ENCODE results near the gene SMIM3. TPM values are rescaled to one million over a fixed set of nuclear protein-coding genes. Genes with fewer than 3 reads are reported as not detected.

SMIM3 gene
- total and polyA plus RNA-seq, 2 of the 8 experiments (the other 6 are each of a cell fraction or from before 2014, with no cell fraction given), result 10.4 to 15.7 TPM

GRCh38 chr5:150836703-150837102 is 58.1 kb downstream of the SMIM3 start:
- peak overlapping the region in 1 of 4 experiments; percentile 18; a peak in 1 of 8 replicates for H3K4me3 ChIP-seq (ENCODE audit: extremely low read depth in 1 of 4, insufficient read depth in 2 of 4, low read depth in 3 of 4, low read length in 4 of 4)
- no peaks in the 10 kb centered on the region for H4K20me1 ChIP-seq (replicated peaks in 1 of 2; ENCODE audit: control insufficient read depth in 1 of 2, insufficient read depth in 2 of 2, low read length in 2 of 2)
- H3K4me1 ChIP-seq (replicated peaks in 1 of 4; ENCODE audit: control insufficient read depth in 3 of 4, insufficient read depth in 4 of 4, low read length in 3 of 4), result peaks cover 0 to 10% (median 3%) of the 10 kb centered on the region in 4 experiments; a peak in 2 of 7 replicates
- no peak overlapping the region for H3K23ac ChIP-seq (ENCODE audit: insufficient read length)
- no peaks in the 10 kb centered on the region for H3K79me1 ChIP-seq (ENCODE audit: low read depth, low read length)
- no peaks in the 10 kb centered on the region for H3K23me2 ChIP-seq (ENCODE audit: low read depth, low read length)
- no peak overlapping the region for H4K8ac ChIP-seq (ENCODE audit: extremely low read depth, insufficient read depth, low read length)
- no peak overlapping the region for H3K14ac ChIP-seq (ENCODE audit: insufficient read length)
- no peak overlapping the region for H2BK5ac ChIP-seq (ENCODE audit: low read depth, low read length)
- ChIA-PET CTCF (ENCODE audit: partially characterized antibody) (interaction anchor here (0.6 to 1.1 kb wide), 4 partner anchors 10 to 275 kb away, joined by 3 to 4 read pairs (median 4); no protein-coding TSS in a partner anchor), POLR2A (ENCODE audit: partially characterized antibody) (interaction anchor here (1.4 kb wide), 1 partner anchor 136 kb away, joined by 3 read pairs; the partner anchor contains the start of gene RBM22)
- no peak overlapping the region for H3K56ac ChIP-seq (replicated peaks; ENCODE audit: insufficient read length, low read depth, low read length)
- no peak overlapping the region for H2AK5ac ChIP-seq (ENCODE audit: low read depth, low read length)
- no peaks in the 10 kb centered on the region for H3K27me3 ChIP-seq (replicated peaks in 1 of 4; ENCODE audit: control insufficient read depth in 3 of 4, extremely low read depth in 1 of 4, insufficient read depth in 3 of 4, low read length in 3 of 4)
- no peak overlapping the region for H2BK15ac ChIP-seq (ENCODE audit: low read length)
- DNase-seq (ENCODE audit: low read depth in 1 of 2, low spot score in 2 of 2), result peak in 1 of 2 experiments; percentile 49
- no peak overlapping the region for H2BK12ac ChIP-seq (ENCODE audit: low read depth, low read length)
- H3K4me2 ChIP-seq (ENCODE audit: insufficient read depth in 1 of 2, low read depth in 2 of 2, low read length in 2 of 2), result peak overlapping the region in 1 of 2 experiments; percentile 41; a peak in 1 of 4 replicates
- H3K27ac ChIP-seq (ENCODE audit: low read depth, low read length), result 0 out of 2 replicates have a peak overlapping the region, but pooled peaks have one; percentile 0
- no peak overlapping the region for H4K91ac ChIP-seq (replicated peaks; ENCODE audit: insufficient read length, low read length)
- H2BK120ac ChIP-seq (replicated peaks; ENCODE audit: low read depth, low read length), result no peak overlapping the region
- no peaks in the 10 kb centered on the region for H3K79me2 ChIP-seq (ENCODE audit: control insufficient read depth in 1 of 2, insufficient read depth in 2 of 2, low read length in 2 of 2)
- peak; percentile 98 for FAIRE-seq
- 15% methylated on average over 3 of the region's 3 CpGs; no CpG with 5 or more reads in 1 of the 2 experiments for WGBS, 2 experiments (ENCODE audit: extremely low coverage in 1 of 2, insufficient coverage in 1 of 2, insufficient read length in 1 of 2, insufficient replicate concordance in 2 of 2, low coverage in 1 of 2, low lambda C conversion rate in 2 of 2, missing lambda C conversion rate in 1 of 2)
- H2AFZ ChIP-seq (ENCODE audit: low read length), result peak overlapping the region; percentile 49; the same call in 1 of the 2 replicates
- no peak overlapping the region for H2BK20ac ChIP-seq (ENCODE audit: low read length)
- no peak overlapping the region for H3K4ac ChIP-seq (replicated peaks; ENCODE audit: insufficient read length, low read depth, low read length)
- H3K9ac ChIP-seq (replicated peaks in 1 of 4; ENCODE audit: extremely low read depth in 1 of 4, low read depth in 3 of 4, low read length in 3 of 4), result no peak overlapping the region
- H3K18ac ChIP-seq (ENCODE audit: extremely low read depth, low read length), result no peak overlapping the region
- no peak overlapping the region for H4K5ac ChIP-seq (ENCODE audit: insufficient read length, low read depth, low read length)
- H3K9me3 ChIP-seq (ENCODE audit: insufficient read depth in 2 of 2, low read depth in 1 of 2, low read length in 1 of 2), result no peaks in the 10 kb centered on the region
- H3K36me3 ChIP-seq (ENCODE audit: control insufficient read depth in 2 of 4, insufficient read depth in 4 of 4, low read length in 3 of 4), result no peaks in the 10 kb centered on the region
- TF ChIP-seq MAFK (IDR thresholded peaks at IDR 0.05; ENCODE audit: low read depth, low read length), result peak; percentile 41; the same call in 1 of the 2 replicates
- TF ChIP-seq TBP (IDR thresholded peaks at IDR 0.05; ENCODE audit: low read depth, low read length), result 0 out of 2 replicates have a peak, but pooled peaks have one; percentile 30
- TF ChIP-seq JUND (IDR thresholded peaks at IDR 0.05; ENCODE audit: low read length), result peak; percentile 91
- TF ChIP-seq SP1 (IDR thresholded peaks at IDR 0.05; ENCODE audit: low read depth, low read length), result peak; percentile 62
- peak in 1 of 2 experiments; percentile 17; a peak in 2 of 4 replicates for TF ChIP-seq RAD21 (IDR thresholded peaks at IDR 0.05 in 1 of 2, conservative IDR thresholded peaks at IDR 0.05 in 1 of 2; ENCODE audit: low read depth in 2 of 2, low read length in 2 of 2)
- no peak for TF ChIP-seq CREB1 (IDR thresholded peaks at IDR 0.05)
- no peak for TF ChIP-seq RFX5 (IDR thresholded peaks at IDR 0.05; ENCODE audit: borderline replicate concordance, low read depth, low read length)
- TF ChIP-seq CTBP2 (IDR thresholded peaks at IDR 0.05; ENCODE audit: borderline replicate concordance, insufficient read depth, insufficient read length, low read length), result no peak
- TF ChIP-seq EP300 (IDR thresholded peaks at IDR 0.05; ENCODE audit: borderline replicate concordance in 1 of 2, low read depth in 2 of 2, low read length in 2 of 2), result peak in 1 of 2 experiments; percentile 98; a peak in 2 of 3 replicates
- TF ChIP-seq SRF (IDR thresholded peaks at IDR 0.05; ENCODE audit: low read depth, low read length), result no peak
- peak; percentile 90 for TF ChIP-seq TEAD4 (IDR thresholded peaks at IDR 0.05; ENCODE audit: low read depth, low read length)
- peak; percentile 23 for TF ChIP-seq ASH2L (IDR thresholded peaks at IDR 0.05; ENCODE audit: low read length)
